ENCODE data around the gene PRKCA.

GRCh38 chr17:66682283-66682682 lies 379.9 kb downstream of the PRKCA start:
- TF ChIP-seq POLR2A (IDR thresholded peaks at IDR 0.05) (no peak), CTCF (IDR thresholded peaks at IDR 0.05) (no peak), POLR2AphosphoS5 (IDR thresholded peaks at IDR 0.05) (no peak)
